ENCODE data around the gene MYO1F. TPM values are rescaled to one million over a fixed set of nuclear protein-coding genes. Genes with fewer than 3 reads are reported as not detected.
A peak's percentile ranks its signal among the peaks of the same experiment; 100 is the strongest.
"Not testable (repeated sequence)": the region's sequence is repeated elsewhere in the genome, so short reads cannot be mapped to it uniquely, and the experiment has no call there.

MYO1F gene
- polyA plus RNA-seq, 2 of the 4 experiments (the other 2 are of a cell fraction), result 0.23 to 0.37 TPM

DNA sequence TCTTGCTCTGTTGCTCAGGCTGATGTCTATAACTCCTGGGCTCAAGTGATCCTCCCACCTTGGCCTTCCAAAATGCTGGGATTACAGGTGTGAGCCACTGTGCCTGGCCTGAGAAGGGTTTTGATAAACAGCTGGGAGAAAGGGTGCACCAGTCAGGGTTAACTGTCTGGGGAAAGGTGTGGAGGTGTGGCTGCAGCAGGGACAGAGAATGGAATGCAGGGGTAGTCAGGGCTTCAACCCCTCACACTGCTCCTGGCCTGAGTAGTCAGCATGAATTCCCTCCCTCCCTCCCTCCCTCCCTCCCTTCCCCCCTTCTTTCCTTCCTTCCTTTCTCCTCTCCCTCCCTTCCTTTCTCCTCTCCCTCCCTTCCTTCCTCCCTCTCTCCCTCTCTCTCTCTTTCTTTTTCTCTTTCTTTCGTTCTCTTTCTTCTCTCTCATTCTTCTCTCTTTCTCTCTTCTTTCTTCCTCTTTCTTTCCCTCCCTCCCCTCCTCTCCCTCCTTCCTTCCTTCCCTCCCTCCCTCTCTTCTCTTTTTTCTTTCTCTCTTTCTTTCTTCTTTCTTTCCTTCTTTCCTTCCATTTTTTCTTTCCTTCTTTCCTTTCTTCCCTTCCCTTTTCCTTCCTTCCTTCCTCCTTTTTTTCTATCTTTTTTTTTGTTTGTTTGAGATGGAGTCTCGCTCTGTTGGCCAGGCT, 16.0 kb downstream of the MYO1F start:
- ATAC-seq, result no peak; a peak in 1 of 6 replicates
- ChIA-PET CTCF (no interaction called here), POLR2A (no interaction called here)
- no peak for FAIRE-seq
- no peak overlapping the region for H3K4me2 ChIP-seq
- 85% methylated on average over 2 of the region's 2 CpGs for WGBS (ENCODE audit: missing lambda C conversion rate)
- no peak overlapping the region for H3K4me3 ChIP-seq
- no peak overlapping the region for H3K27ac ChIP-seq
- H3K9me3 ChIP-seq, result no peaks in the 10 kb centered on the region
- TF ChIP-seq KDM1A (IDR thresholded peaks at IDR 0.05; ENCODE audit: low read depth) (no peak), ZC3H11A (IDR thresholded peaks at IDR 0.05) (no peak), EHMT2 (IDR thresholded peaks at IDR 0.05; ENCODE audit: low read depth) (no peak)
- no peak for DNase-seq (ENCODE audit: low read depth in 1 of 2, low spot score in 1 of 2)
- no peaks in the 10 kb centered on the region for H3K4me1 ChIP-seq

DNA sequence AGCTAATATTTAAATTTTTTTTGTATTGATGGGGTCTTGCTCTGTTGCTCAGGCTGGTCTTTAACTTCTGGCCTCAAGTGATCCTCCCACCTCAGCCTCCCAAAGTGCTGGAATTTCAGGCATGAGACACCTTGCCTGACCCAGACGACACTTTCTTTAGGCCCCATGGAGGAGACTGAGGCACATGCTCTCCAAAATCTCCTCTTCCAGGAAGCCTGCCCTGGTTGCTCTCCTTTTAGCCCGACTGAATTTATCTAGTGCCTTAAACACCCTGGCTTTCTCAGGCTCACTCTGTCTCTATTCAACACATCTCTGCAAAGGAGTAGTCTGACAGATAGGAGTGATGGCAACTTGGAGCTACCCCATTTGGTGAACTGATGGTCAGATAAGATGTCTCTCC, 18.9 kb downstream of the MYO1F start:
- FAIRE-seq, result no peak
- Histone ChIP-seq H3K27ac (no peak overlapping the region), H3K9me3 (no peaks in the 10 kb centered on the region), H3K4me2 (no peak overlapping the region), H3K4me3 (no peak overlapping the region), H3K4me1 (no peaks in the 10 kb centered on the region)
- ChIA-PET CTCF (interaction anchor here (1.3 to 1.8 kb wide), 2 partner anchors 21 to 23 kb away, joined by 5 to 8 read pairs; no protein-coding TSS in a partner anchor), POLR2A (no interaction called here)
- TF ChIP-seq ZFP36 (IDR thresholded peaks at IDR 0.05; ENCODE audit: borderline replicate concordance, partially characterized antibody), result peak; percentile 67
- no peak for TF ChIP-seq RFX5 (IDR thresholded peaks at IDR 0.05)
- ATAC-seq, result no peak
- DNase-seq (ENCODE audit: low read depth in 1 of 2, low spot score in 1 of 2), result no peak
- 36% methylated on average over 2 of the region's 2 CpGs for WGBS (ENCODE audit: missing lambda C conversion rate)

DNA sequence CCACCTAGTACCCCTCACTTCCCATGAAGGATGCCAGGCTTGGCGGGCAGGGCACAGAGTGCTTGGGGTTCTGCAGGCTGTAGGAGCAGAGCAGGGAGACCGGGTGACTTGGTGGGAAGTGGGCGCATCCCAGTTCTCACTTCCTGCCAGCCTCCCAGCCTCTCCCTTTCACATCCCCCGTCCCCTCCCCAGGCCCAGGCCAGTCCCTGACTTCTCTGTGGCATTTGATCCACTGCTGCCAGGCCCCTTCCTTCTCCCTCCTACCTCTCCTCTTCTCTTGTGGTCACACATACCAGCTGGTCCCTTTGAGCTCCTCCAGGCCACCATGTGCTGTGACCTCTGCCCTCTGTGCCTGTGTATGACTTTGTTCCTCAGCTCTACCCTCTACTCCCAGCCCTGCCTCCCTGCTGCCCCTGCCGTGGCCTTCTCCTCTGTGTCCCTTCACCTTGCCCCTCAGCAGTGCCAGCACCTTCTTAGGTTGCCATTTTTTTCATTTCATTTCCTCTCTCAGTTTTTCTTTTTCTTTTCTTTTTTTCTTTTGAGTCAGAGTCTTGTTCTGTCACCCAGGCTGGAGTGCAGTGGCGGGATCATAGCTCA, 19.5 kb downstream of the MYO1F start:
- FAIRE-seq (no peak), DNase-seq (ENCODE audit: low read depth in 1 of 2, low spot score in 1 of 2) (no peak), ATAC-seq (no peak)
- H3K4me3 ChIP-seq, result no peak overlapping the region
- H3K9me3 ChIP-seq, result no peaks in the 10 kb centered on the region
- WGBS (ENCODE audit: missing lambda C conversion rate), result 79% methylated on average over 6 of the region's 6 CpGs
- no peak overlapping the region for H3K27ac ChIP-seq
- POLR2A ChIA-PET, result no interaction called here
- H3K4me2 ChIP-seq, result no peak overlapping the region
- H3K4me1 ChIP-seq, result no peaks in the 10 kb centered on the region
- TF ChIP-seq CBX8 (IDR thresholded peaks at IDR 0.05) (no peak), HOXA7 (CRISPR knock-in tag; IDR thresholded peaks at IDR 0.05) (no peak), CBX2 (IDR thresholded peaks at IDR 0.05; ENCODE audit: borderline replicate concordance, low read depth) (no peak), CEBPB (IDR thresholded peaks at IDR 0.05) (no peak), FOXS1 (CRISPR knock-in tag; IDR thresholded peaks at IDR 0.05) (no peak), MAFK (IDR thresholded peaks at IDR 0.05; ENCODE audit: partially characterized antibody) (no peak)
- CTCF ChIA-PET, result interaction anchor here (1.3 to 1.8 kb wide), 2 partner anchors 21 to 23 kb away, joined by 5 to 8 read pairs; no protein-coding TSS in a partner anchor

DNA sequence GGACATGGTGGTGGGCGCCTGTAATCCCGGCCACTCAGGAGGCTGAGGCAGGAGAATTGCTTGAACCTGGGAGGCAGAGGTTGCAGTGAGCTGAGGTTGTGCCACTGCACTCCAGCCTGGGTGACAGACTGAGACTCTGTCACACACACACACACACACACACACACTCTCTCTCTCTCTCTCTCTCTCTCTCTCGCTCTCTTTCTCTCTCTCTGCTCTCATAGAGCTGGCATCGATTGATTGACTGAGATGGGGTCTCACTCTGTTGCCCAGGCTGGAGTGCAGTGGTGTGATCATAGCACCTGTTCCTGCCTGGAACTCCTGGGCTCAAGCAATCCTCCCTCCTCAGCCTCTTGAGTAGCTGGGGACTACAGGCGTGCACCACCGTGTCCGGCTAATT, 23.5 kb downstream of the MYO1F start:
- H3K4me1 ChIP-seq; DNase-seq (ENCODE audit: low read depth in 1 of 2, low spot score in 1 of 2); H3K4me3 ChIP-seq; H3K27ac ChIP-seq; H3K9me3 ChIP-seq; POLR2A ChIA-PET; H3K4me2 ChIP-seq; FAIRE-seq; ATAC-seq: not testable (repeated sequence)
- CTCF ChIA-PET, result interaction anchor here (0.6 to 1.2 kb wide), 2 partner anchors 23 to 24 kb away, joined by 3 read pairs; partner anchors contain the start of gene MYO1F
- WGBS (ENCODE audit: missing lambda C conversion rate), result 91% methylated on average over 6 of the region's 7 CpGs

DNA sequence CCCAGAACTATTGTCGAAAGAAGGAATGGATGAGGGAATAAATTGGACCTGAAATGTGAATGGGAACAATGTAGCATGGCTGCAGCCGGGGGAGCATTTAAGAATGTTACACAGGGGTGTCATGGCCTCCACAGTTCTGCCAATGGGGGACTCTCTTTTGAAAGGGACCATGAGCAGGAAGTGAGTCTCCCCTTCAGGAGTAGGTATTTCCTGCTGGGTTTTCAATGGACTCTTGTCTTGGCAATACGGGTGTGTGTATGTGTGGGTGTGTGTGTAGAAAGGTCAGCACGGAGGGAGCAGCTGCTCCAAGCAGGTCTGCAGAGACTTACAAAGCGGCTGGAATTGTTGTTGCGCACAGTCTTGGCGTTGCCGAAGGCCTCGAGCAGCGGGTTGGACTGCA, 24.4 kb downstream of the MYO1F start:
- Histone ChIP-seq H3K9me3 (no peaks in the 10 kb centered on the region), H3K4me2 (no peak overlapping the region), H3K4me1 (no peaks in the 10 kb centered on the region), H3K27ac (no peak overlapping the region), H3K4me3 (no peak overlapping the region)
- DNase-seq (ENCODE audit: low read depth in 1 of 2, low spot score in 1 of 2) (peak; percentile 36 to 65), ATAC-seq (peak; percentile 22 to 74; a peak in 4 of 6 replicates), FAIRE-seq (no peak)
- 87% methylated on average over 10 of the region's 10 CpGs for WGBS (ENCODE audit: missing lambda C conversion rate)
- CTCF ChIA-PET, result interaction anchor here (0.7 to 1.2 kb wide), 2 partner anchors 25 to 133 kb away, joined by 3 read pairs; no protein-coding TSS in a partner anchor
- no peak for TF ChIP-seq HOXA7 (CRISPR knock-in tag; IDR thresholded peaks at IDR 0.05)
- TF ChIP-seq, protein P1, sequence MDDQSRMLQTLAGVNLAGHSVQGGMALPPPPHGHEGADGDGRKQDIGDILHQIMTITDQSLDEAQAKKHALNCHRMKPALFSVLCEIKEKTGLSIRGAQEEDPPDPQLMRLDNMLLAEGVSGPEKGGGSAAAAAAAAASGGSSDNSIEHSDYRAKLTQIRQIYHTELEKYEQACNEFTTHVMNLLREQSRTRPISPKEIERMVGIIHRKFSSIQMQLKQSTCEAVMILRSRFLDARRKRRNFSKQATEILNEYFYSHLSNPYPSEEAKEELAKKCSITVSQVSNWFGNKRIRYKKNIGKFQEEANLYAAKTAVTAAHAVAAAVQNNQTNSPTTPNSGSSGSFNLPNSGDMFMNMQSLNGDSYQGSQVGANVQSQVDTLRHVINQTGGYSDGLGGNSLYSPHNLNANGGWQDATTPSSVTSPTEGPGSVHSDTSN (IDR thresholded peaks at IDR 0.05), result no peak
- no peak for TF ChIP-seq CHD2 (IDR thresholded peaks at IDR 0.05; ENCODE audit: low read length, partially characterized antibody)
- no peak for TF ChIP-seq HDAC2 (IDR thresholded peaks at IDR 0.05)
- TF ChIP-seq FOSB (CRISPR knock-in tag; IDR thresholded peaks at IDR 0.05), result no peak
- no peak for TF ChIP-seq EP300 (IDR thresholded peaks at IDR 0.05)
- TF ChIP-seq, protein P2, sequence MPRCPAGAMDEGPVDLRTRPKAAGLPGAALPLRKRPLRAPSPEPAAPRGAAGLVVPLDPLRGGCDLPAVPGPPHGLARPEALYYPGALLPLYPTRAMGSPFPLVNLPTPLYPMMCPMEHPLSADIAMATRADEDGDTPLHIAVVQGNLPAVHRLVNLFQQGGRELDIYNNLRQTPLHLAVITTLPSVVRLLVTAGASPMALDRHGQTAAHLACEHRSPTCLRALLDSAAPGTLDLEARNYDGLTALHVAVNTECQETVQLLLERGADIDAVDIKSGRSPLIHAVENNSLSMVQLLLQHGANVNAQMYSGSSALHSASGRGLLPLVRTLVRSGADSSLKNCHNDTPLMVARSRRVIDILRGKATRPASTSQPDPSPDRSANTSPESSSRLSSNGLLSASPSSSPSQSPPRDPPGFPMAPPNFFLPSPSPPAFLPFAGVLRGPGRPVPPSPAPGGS (IDR thresholded peaks at IDR 0.05), result no peak
- no peak for TF ChIP-seq MAFK (IDR thresholded peaks at IDR 0.05; ENCODE audit: partially characterized antibody)
- POLR2A ChIA-PET, result no interaction called here

Measured in A549 (cell line).